HG02840 (cell line): ENCODE data around the gene KDM4E.
"Not testable (repeated sequence)": the region's sequence is repeated elsewhere in the genome, so short reads cannot be mapped to it uniquely, and the experiment has no call there.

ENCODE experiments used
- ATAC-seq: cut with Tn5 transposase; IDR thresholded peaks from one replicate; pipeline ENCODE4 v1.9.1; 2021; ENCODE audit warnings: mild to moderate bottlenecking, moderate library complexity, moderate number of reproducible peaks; ENCODE audit not compliant: unreplicated experiment, low FRiP score

The KDM4E gene

DNA sequence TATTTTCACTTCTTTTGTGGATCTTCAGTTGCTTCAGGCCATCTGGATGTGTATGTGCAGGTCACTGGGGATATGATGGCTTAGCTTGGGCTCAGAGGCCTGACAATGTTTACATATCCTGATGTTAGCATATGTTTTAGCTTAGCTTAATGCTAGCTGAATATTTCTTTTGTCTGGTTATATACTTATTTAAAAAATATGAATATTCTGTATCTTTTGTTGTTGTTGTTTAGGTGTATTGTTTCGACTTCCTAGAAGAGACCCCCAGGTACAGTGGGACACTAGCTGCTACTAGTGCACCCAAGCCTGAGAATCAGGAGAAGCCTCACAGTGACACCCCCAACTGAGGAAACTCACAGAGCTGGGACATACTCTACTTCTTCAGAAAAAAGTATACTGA lies at the start of gene KDM4E:
TSS of gene KDM4E (plus strand) at position 301 of the 400 bp plus-strand sequence. CDS start 300 bp downstream, outside the sequence.
- ATAC-seq = no peak

DNA sequence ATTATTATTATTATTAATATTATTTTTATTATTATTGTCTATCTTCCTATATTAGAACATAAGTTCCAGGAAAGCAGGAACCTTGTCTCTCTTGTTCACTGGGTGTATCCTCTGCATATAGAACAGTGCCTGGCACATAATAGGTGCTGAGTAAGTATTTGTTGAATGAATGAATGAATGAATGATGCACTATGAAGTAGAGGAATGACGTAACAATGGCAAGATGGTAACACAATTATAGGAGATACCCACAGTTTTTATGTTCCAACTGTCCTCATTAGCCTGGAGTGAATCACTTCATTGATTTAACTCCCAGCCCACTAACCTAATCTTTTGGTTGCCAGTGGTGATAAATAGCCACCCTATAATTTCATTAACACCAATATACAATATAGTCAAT lies 49.5 kb upstream of the KDM4E start:
- no peak for ATAC-seq

DNA sequence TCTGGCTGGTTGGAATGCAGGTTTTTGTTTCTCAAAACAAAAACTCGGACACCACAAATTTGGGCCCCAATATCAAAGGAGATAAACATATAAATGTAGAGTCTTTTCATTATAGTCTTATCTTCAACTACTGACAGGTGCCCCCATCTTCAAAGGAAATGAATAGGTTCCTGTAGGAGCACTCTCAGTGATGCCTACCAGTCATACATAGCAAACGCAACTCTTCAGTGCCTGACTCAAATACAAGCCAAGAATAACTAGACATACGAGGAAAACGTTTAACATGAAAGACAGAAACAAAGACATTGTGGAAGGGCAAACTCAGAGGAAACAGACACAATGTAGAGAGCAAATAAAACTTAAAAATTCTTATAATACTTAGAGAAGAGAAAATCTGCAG lies 37.7 kb upstream of the KDM4E start:
- ATAC-seq = no peak

DNA sequence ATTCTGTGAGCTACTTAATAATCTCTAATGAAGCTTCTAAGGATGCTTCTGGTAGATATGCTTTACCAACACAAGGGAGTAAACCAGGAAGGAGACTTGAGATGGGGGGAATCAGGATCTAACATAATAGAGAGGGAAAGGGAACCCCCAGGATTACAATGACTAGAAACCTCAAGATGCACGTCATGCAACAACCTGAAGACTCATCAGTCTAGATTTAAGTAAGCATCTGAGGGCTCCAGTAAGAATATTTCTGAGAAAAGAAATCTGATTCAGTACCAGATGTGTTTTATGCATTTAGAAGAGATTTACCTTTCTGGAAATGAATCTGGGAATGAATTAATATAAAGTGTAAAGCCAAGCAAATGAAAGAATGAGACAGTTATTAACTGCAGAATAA lies 36.3 kb upstream of the KDM4E start:
- no peak for ATAC-seq

DNA sequence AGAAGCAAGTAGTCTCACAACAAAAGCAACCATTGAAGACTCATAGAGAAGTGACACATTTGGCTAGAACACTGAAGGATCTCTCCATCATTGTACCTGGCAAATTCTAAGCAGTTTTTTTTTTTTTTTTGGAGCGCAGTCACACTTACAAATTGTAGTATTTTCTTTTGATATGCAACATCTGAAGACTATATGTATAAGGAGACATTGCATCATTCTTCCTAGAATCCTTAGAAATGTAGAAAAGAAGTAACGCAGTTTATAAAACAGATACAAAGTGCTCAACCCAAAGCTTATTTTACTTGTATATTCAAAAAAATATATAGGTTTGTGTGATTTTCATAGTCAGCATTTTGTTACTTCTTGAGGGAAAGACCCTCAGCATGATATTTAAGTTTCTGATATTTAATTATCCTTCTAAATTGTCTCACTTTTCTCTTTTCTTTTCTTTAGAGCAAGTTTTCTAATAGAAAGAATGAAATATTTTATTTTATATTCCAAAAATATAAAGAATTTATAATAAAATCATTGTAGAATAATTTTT lies 31.6 kb upstream of the KDM4E start:
- ATAC-seq = no peak

DNA sequence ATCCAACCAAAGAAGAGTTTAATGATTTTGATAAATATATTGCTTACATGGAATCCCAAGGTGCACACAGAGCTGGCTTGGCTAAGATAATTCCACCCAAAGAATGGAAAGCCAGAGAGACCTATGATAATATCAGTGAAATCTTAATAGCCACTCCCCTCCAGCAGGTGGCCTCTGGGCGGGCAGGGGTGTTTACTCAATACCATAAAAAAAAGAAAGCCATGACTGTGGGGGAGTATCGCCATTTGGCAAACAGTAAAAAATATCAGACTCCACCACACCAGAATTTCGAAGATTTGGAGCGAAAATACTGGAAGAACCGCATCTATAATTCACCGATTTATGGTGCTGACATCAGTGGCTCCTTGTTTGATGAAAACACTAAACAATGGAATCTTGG lies 27.6 kb upstream of the KDM4E start:
- ATAC-seq = no peak

DNA sequence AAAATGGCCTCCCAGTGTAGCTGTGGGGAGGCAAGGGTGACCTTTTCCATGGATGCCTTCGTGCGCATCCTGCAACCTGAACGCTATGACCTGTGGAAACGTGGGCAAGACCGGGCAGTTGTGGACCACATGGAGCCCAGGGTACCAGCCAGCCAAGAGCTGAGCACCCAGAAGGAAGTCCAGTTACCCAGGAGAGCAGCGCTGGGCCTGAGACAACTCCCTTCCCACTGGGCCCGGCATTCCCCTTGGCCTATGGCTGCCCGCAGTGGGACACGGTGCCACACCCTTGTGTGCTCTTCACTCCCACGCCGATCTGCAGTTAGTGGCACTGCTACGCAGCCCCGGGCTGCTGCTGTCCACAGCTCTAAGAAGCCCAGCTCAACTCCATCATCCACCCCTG lies 26.8 kb upstream of the KDM4E start:
- ATAC-seq = no peak

DNA sequence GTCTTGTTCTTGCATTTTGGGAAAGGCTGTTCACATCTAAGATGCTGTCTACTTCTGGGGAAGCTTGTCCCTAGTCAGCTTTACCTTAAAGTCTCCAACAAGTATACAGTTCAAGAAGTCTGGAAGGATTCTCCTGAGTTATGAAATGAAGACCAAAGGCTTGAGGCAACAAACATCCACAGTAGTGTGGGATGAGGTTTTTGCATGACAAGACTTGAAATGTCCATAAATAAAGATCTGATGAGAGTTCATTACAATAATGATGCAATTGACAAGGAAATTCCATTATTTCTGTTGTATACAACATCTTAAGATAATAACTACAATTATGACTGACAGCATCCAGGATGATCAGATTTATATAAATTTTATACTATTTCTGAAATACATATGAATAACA lies 21.3 kb upstream of the KDM4E start:
- no peak for ATAC-seq

DNA sequence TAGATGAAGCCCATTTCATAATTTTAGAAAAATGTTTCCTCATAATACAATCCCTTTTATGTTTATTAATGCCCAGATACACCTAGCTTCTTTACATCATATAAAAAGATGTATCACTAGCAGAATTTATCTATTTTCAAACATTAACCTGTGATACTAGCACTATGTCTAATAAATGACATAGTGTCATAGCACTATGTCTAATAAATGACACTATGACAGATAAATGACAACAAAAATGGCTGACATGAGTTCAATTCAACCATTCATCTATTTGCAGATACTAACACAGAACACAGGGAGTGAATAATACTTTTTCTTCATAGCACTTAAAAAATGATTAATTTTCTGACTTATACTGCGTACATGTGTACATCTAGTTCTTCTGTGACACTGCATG lies 19.4 kb upstream of the KDM4E start:
- ATAC-seq = no peak

DNA sequence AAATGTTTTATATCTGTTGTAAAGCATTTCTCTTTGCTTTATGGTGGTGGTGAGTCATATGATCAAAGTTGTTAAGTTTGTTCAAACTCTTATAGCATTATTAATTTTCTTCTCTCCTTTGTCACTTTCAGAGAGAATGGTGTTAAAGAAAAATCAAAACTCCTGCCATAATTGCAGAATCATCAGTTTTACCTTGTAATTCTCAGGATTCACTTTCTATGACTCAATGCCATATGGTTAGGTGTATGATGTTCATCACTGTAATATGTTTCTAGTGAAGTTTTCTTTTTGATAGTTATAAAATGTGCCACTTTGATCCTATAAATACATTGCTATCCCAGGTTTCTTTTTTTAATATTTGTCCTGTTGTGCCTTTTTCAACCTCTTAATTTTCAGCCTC lies 13.7 kb upstream of the KDM4E start:
- ATAC-seq = no peak

DNA sequence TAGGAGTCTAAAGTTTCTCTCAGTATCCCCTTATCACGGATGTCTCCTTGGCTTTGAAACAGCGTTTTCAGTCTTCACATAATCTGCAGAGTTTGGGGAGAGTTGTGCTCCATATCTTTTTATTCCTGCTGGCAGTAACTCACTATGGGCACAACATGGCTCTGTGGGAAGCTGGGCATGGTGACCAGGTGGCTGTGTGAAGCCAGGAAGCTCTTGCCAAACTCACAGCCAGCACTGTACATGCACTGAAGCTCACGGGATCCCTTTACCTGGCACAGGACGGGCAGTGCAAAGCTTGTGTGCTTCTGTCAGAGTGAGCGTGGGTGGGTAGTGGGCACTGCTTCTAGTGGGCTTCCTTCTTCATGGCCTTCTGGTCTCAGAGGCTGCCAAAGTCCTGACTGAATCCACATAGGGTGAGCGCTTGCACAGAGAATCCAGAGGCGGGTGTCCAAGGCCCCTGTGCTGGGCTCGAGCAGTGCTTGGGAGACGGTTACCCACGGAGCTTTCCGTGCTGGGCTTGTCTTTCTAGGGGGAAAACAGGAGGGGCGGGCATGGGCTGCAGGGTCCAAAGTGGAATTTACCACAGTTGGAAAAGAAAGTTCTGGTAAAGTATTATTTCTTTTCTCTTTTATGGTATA lies 10.8 kb upstream of the KDM4E start:
- ATAC-seq = no peak

DNA sequence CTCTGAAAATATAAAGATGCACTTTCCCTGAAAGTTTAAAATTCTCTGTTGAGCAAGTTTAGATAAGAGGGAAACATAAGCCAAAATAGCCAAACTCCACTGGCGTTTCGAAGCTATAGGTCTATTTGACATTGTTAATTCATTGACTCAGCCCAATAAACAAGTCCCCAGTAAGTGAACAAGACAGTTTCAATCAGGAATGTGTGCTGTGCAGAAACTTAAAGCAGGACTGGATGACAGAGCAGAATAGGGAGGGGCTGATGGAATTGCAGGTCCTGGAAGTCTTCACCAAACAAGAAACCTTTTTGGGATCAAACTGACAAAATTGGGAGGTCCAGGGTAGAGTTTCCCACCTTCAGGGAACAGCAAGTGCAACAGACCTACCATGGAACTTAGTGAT lies 8.9 kb upstream of the KDM4E start:
- ATAC-seq = no peak

DNA sequence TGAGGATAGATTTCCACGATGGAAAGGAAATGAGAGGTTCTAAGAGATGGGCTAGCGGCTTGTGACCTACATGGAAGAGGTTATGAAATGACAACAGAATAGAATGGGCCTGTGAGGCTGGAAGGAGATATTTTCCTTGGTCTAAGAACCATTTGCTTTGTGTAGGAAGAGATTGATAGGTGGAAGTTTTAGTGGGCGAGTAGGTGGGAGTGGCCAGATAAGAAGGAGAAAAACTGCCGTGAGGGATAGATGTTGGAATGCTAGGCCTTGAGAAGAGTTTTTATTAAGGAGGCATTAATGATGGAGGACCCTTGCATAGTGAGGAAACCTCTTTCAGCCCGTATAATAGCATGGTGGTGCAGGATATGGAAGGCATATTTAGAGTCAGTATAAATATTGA lies 3.6 kb upstream of the KDM4E start:
- ATAC-seq = not testable (repeated sequence)

DNA sequence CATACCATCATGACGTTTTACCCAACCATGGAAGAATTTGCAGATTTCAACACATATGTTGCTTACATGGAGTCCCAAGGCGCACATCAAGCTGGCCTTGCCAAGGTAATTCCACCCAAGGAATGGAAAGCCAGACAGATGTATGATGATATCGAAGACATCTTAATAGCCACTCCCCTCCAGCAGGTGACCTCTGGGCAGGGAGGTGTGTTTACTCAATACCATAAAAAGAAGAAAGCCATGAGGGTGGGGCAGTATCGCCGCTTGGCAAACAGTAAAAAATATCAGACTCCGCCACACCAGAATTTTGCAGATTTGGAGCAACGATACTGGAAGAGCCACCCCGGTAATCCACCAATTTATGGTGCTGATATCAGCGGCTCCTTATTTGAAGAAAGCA lies 536 bp downstream of the KDM4E start:
- ATAC-seq = not testable (repeated sequence)

DNA sequence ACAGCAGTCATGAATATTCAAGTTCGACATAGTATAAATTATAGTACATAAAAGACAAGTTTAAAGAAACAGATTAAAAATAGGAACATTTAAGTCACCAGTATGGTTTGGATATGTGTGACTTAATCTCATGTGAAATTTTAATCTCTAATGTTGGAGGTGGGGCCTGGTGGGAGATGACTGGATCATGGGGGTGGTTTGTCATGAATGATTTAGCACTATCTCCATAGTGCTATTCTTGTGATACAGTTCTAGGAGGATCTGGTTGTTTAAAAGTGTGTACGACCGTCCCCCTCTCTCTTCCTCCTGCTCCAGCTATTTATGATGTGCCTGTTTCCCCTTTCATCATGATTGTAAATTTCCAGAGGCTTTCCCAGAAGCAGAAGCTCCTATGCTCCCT lies 3.3 kb downstream of the KDM4E start:
- no peak for ATAC-seq

DNA sequence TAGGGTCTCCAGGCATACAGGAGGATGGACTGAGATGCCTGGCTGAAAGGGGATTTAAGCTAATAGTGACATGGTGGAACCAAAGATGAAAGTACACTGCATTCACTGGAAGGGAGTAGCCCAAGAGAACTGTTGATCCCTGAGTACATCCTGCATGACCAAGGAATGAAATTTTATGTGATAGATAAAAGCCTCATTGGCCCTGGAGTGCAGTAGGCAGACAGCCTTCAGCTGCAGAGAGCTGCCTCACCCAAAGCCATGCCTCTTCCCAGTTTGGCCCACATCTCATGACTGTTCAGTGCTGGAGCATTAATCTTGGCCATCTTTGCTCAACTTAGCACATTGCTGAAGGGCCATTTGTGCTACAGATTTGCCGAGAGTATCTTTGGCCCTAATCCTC lies 8.0 kb downstream of the KDM4E start:
- ATAC-seq = no peak

DNA sequence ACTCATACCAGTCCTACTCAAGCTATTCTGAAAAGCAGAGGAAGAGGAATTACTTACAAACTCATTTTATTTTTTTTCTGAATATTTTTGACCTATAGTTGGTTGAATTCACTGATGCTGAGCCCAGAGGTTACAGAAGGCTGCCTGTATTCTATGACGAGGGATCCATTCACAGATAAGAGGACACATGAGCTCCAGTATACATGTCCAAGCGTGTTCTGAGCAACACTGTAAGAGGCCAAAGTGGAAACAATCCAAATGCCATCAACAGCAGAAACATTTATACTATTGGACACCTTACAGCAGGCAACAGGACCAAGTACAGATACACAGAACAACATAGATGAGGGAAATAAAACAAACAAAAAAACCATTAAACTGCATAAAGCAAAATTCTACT lies 10.3 kb downstream of the KDM4E start:
- no peak for ATAC-seq

DNA sequence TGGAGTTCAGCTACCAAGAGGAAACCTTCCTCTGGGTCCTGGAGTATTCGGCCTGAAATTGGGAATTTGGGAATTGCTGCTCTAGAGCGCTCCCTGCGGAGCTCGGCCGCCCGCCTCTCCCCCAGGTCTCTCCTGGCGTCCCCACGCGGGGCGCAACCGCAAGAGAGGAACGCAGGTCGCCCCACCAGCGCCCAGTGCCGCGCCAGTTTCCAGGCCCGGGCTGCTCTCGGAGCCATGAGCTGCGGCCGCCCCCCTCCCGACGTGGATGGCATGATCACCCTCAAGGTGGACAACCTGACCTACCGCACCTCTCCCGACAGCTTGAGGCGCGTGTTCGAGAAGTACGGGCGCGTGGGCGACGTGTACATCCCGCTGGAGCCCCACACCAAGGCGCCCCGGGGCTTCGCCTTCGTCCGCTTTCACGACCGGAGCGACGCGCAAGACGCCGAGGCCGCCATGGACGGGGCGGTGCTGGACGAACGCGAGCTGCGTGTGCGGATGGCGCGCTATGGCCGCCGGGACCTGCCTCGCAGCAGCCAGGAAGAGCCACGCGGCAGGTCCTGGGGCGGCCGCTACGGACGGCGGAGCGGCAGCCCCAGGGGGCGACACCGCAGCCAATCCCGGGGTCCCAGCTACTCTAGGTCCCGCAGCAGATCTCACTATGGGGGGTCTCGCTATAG lies 12.4 kb downstream of the KDM4E start:
- not testable (repeated sequence) for ATAC-seq

DNA sequence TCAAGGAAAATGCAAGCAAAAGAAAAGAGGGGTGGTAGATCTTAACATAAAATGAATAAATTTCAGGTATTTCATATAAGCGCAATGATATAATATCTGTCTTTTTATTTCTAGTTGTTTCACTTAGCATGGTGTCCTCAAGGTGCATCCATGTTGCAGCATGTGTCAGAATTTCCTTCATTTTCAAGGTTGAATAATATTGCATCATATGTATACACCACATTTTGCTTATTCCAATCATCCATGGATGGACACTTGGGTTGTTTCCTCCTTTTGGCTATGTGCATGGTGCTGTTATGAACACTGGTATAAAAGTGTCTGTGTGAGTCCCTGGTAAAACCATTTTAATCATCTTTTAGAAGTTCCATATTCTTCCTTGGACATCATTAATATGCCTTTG lies 17.2 kb downstream of the KDM4E start:
- no peak for ATAC-seq

DNA sequence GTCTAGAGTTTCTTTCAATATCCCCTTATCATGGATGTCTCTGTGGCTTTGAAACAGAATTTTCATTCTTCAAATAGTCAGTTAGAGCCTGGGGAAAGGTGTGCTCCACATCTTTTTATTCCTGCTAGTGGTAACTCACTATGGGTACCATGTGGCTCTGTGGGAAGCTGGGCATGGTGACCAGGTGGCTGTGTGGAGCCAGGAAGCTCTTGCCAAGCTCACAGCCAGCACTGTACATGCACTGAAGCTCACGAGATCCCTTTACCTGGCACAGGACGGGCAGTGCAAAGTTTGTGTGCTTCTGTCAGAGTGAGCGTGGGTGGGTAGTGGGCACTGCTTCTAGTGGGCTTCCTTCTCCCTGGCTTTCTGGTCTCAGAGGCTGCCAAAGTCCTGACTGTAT lies 17.8 kb downstream of the KDM4E start:
- no peak for ATAC-seq

DNA sequence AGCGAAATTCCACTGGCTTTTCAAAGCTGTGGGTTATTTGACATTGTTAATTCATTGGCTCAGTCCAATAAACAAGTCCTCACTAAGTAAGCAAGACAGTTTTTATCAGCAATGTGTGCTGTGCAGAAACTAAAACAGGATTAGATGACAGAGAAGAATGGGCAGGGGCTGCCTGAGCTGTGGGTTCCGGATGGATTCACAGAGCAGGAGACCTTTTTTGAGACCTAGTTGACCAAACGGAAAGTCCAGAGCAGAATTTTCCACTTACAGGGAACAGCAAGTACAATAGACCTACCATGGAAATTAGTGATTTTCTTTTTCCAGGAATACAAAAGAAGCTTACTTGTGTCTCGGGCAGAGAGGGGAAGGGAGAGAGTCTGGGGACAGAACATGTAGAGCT lies 19.0 kb downstream of the KDM4E start:
- ATAC-seq = no peak

DNA sequence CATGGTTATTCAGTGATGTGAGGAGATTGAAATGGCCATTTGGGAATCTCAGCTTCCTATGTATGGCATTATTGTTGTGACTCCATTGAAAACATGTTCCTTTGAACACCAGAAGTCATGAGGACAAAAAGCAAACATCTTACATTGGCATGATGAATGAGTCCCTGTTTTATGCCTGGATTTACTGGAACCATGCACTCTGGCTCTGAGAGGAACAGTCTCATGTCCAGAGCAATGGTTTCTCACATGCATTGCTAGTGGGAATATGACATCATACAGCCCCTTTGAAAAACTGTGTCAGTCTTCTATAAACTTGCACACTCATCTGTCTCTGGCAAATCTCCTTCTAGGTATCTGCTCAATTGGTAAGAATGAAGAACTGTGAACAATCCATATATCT lies 20.8 kb downstream of the KDM4E start:
- ATAC-seq = no peak
